ENCODE results near the gene PAPPA.

The PAPPA gene

DNA sequence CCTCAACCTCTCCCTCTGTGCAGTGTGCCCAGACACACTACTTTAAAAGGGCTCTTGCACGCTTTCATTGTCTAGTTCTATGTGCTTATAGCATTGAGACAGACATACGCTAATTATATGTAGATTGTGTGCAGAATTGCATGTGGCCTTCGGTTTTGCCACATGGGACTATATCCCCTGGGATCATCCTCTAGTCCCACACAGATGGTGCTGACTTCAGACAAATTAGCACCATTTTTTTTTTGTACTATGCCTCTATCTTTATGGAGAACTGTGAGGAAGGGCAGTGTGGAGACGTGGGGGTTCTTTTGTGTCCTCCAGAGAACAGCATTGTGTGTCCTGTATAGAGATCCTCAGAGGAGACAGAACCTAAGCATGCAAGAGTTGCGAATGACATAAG is 29.3 kb downstream of the PAPPA start:
- no peak for DNase-seq
- Mint-ChIP-seq H3K27me3 (no peaks in the 10 kb centered on the region), H3K4me1 (no peaks in the 10 kb centered on the region), H3K9me3 (no peaks in the 10 kb centered on the region), H3K36me3 (no peaks in the 10 kb centered on the region), H3K4me3 (no peak overlapping the region), H3K27ac (no peak overlapping the region)
- CTCF ChIA-PET = no interaction called here

DNA sequence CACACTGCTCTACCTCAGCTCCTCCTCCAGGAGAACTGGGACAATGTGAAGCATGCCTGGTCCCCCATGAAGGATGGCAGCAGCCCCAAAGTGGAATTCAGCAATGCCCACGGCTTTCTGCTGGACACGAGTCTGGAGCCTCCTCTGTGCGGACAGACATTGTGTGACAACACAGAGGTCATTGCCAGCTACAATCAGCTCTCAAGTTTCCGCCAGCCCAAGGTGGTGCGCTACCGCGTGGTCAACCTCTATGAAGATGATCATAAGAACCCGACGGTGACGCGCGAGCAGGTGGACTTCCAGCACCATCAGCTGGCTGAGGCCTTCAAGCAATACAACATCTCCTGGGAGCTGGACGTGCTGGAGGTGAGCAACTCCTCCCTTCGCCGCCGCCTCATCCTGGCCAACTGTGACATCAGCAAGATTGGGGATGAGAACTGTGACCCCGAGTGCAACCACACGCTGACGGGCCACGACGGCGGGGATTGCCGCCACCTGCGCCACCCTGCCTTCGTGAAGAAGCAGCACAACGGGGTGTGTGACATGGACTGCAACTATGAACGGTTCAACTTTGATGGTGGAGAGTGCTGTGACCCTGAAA is 34.1 kb downstream of the PAPPA start:
- no peak for DNase-seq
- CTCF ChIA-PET = no interaction called here
- Mint-ChIP-seq H3K27ac (no peak overlapping the region), H3K9me3 (no peaks in the 10 kb centered on the region), H3K4me1 (no peaks in the 10 kb centered on the region), H3K36me3 (no peaks in the 10 kb centered on the region), H3K27me3 (no peaks in the 10 kb centered on the region), H3K4me3 (no peak overlapping the region)

- no peaks in the 10 kb centered on the region for H3K9me3 Mint-ChIP-seq
- no peak overlapping the region for H3K4me3 Mint-ChIP-seq
- CTCF ChIA-PET = no interaction called here
- H3K36me3 Mint-ChIP-seq = no peaks in the 10 kb centered on the region
- H3K27ac Mint-ChIP-seq = no peak overlapping the region
- H3K4me1 Mint-ChIP-seq = no peaks in the 10 kb centered on the region
- no peaks in the 10 kb centered on the region for H3K27me3 Mint-ChIP-seq
- DNase-seq = no peak
Measured at GRCh38 chr9:116189683-116190082, 36.1 kb downstream of the PAPPA start.

- H3K36me3 Mint-ChIP-seq = no peaks in the 10 kb centered on the region
- H3K9me3 Mint-ChIP-seq = no peaks in the 10 kb centered on the region
- no peaks in the 10 kb centered on the region for H3K27me3 Mint-ChIP-seq
- no peak overlapping the region for H3K4me3 Mint-ChIP-seq
- no peak for DNase-seq
- H3K27ac Mint-ChIP-seq = no peak overlapping the region
- H3K4me1 Mint-ChIP-seq = no peaks in the 10 kb centered on the region
- CTCF ChIA-PET = no interaction called here
Measured at GRCh38 chr9:116190637-116191396, 37.2 kb downstream of the PAPPA start.

DNA sequence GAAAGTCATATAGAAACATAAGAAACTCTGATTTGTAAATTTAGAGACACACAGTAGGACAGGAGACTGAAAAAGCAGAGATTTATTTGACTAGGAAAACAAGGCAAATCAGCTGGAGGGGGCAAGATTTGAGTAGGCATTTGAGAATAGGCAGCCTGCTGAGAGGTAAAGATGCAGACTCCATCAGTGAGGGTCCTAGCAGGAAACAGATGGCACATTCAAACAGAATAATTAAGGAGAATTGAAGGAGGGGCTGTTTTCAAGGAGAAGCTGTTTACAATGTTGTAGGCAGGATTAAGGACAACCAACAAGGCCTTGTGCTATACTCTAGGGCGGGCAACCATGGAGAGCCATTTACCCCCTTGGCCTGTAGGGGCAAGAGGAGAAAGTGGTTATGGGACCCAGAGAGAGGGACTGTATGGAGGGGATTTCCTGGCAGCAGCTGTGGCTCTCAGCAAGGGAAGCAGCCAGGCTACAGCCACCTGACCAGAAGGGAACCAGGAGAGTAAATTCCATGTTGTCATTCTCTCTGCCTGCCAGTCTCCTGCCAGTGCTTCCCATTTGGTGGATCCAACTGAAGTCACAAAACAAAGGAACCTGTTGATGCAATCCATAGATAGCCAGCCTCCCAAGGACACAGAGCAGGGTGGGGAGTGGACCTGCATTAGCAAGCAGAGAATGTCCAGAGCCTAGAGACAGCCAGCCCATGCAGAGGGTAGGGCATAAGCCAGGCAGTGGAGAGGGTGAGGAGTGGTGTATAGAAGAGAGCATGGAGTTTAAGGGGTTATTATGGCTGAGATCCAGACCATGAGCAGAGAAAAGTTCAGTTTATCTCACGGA is 38.2 kb downstream of the PAPPA start:
- DNase-seq = no peak
- H3K36me3 Mint-ChIP-seq = no peaks in the 10 kb centered on the region
- no peak overlapping the region for H3K27ac Mint-ChIP-seq
- CTCF ChIA-PET = no interaction called here
- H3K4me1 Mint-ChIP-seq = no peaks in the 10 kb centered on the region
- no peak overlapping the region for H3K4me3 Mint-ChIP-seq
- no peaks in the 10 kb centered on the region for H3K9me3 Mint-ChIP-seq
- H3K27me3 Mint-ChIP-seq = no peaks in the 10 kb centered on the region

- DNase-seq = no peak
- Mint-ChIP-seq H3K27me3 (no peaks in the 10 kb centered on the region), H3K27ac (no peak overlapping the region), H3K9me3 (no peaks in the 10 kb centered on the region), H3K4me1 (no peaks in the 10 kb centered on the region), H3K36me3 (no peaks in the 10 kb centered on the region), H3K4me3 (no peak overlapping the region)
- CTCF ChIA-PET = no interaction called here
Measured at GRCh38 chr9:116193636-116194035, 40.0 kb downstream of the PAPPA start.

DNA sequence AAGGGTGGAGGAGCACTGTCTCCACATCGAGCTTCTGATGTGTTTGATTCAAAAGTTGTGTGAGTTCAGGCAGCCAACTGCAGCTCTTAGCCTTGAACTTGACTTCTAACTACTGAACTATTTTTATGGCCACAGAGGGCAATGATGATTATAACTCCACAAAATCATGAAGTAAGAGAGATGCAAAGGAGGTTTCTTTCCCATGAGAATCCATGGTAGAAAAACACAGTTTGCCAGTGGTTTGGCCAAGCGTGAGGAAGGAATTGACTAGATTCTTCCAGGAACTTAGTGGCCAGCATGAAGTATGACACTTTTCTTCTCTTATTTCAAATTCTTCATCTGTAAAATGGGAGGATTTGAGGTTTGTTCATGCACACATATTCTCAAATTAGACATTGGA is 43.2 kb downstream of the PAPPA start:
- H3K4me1 Mint-ChIP-seq = no peaks in the 10 kb centered on the region
- H3K27me3 Mint-ChIP-seq = no peaks in the 10 kb centered on the region
- CTCF ChIA-PET = no interaction called here
- H3K9me3 Mint-ChIP-seq = no peaks in the 10 kb centered on the region
- no peak overlapping the region for H3K4me3 Mint-ChIP-seq
- H3K36me3 Mint-ChIP-seq = no peaks in the 10 kb centered on the region
- DNase-seq = no peak
- no peak overlapping the region for H3K27ac Mint-ChIP-seq

GRCh38 chr9:116198344-116198743 is 44.8 kb downstream of the PAPPA start:
- Mint-ChIP-seq H3K4me1 (no peaks in the 10 kb centered on the region), H3K4me3 (no peak overlapping the region), H3K27ac (no peak overlapping the region), H3K9me3 (no peaks in the 10 kb centered on the region), H3K27me3 (no peaks in the 10 kb centered on the region), H3K36me3 (no peaks in the 10 kb centered on the region)
- no peak for DNase-seq
- CTCF ChIA-PET = no interaction called here

- CTCF ChIA-PET = no interaction called here
- no peak for DNase-seq
- Mint-ChIP-seq H3K9me3 (no peaks in the 10 kb centered on the region), H3K4me3 (no peak overlapping the region), H3K27ac (no peak overlapping the region), H3K36me3 (no peaks in the 10 kb centered on the region), H3K4me1 (no peaks in the 10 kb centered on the region), H3K27me3 (no peaks in the 10 kb centered on the region)
Measured at GRCh38 chr9:116202219-116202912, 48.8 kb downstream of the PAPPA start.

DNA sequence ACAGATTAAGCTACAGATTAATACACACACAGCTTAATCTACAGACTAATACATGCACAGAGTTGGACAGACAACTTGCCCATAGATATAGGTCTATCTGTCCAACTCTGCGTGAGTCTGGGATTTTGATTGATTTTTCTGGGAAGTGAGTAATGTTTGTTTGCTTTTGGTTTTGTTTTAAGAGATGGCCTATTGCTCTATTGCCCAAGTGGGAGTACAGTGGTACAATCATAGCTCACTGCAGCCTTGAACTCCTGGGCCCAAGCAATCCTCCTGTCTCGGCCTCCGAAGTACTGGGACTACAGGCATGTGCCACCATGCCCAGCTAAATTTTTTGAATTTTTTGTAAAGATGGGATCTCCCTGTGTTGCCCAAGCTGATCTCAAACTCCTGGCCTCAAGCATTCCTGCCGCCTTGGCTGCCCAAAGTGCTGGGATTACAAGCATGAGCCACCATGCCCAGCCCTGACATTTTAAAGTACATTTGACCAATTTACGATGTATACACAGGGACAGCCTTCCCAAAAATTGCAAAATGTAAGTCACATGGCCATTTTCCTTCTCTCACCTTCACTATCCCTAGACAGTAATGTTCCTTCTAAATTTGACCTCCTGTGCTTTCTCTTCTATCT is 50.8 kb downstream of the PAPPA start:
- H3K36me3 Mint-ChIP-seq = no peaks in the 10 kb centered on the region

GRCh38 chr9:116207371-116208111 is 54.0 kb downstream of the PAPPA start:
- no peaks in the 10 kb centered on the region for H3K36me3 Mint-ChIP-seq
- DNase-seq = no peak
- H3K27ac Mint-ChIP-seq = no peak overlapping the region

More for the DNA sequence above, 50.8 kb downstream of the PAPPA start:
- CTCF ChIA-PET = interaction anchor here (0.5 kb wide), 1 partner anchor 385 kb away, joined by 4 read pairs; no protein-coding TSS in a partner anchor
- no peak overlapping the region for H3K27ac Mint-ChIP-seq
- H3K4me3 Mint-ChIP-seq = no peak overlapping the region
- no peaks in the 10 kb centered on the region for H3K4me1 Mint-ChIP-seq
- H3K27me3 Mint-ChIP-seq = no peaks in the 10 kb centered on the region
- H3K9me3 Mint-ChIP-seq = no peaks in the 10 kb centered on the region
- no peak for DNase-seq

DNA sequence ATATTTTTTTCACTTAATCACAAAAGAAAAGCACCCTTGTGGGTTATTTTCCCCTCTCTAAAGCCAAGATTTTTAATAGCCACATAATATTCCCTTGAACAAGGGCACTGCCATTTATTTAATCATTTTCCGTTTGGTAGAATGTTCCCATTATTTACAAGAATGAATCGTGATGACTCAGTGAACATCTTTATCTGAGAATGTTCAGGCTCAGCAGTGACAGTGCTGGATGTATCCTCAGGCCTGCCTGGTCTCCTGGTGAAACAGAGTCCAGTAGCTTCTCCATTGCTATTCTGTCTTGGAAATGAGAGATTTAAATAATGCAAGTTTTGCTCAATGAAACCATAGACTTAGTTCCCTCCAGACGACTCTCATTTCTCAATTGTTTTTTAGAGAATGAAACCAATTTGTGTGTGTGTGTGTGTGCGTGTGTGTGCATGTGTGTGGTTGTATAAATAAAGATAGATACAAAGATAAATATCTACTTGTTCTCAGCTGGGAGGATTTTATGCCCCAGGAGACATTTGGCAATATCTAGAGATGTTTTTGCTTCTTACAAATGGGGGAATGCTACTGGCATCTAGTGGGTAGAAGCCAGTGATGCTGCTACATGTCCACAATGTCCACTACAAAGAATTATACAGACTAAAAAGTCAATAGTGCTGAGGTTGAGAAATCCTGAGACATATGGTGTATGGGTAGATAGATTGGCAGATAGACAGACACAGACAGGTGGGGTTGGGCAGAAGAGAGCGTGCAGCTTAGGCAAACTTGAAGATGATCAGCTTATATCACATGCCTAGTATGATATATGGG is 55.0 kb downstream of the PAPPA start:
- H3K36me3 Mint-ChIP-seq = no peaks in the 10 kb centered on the region
- no peak overlapping the region for H3K4me3 Mint-ChIP-seq
- H3K4me1 Mint-ChIP-seq = no peaks in the 10 kb centered on the region
- no peak overlapping the region for H3K27ac Mint-ChIP-seq
- DNase-seq = no peak
- no peaks in the 10 kb centered on the region for H3K27me3 Mint-ChIP-seq
- H3K9me3 Mint-ChIP-seq = no peaks in the 10 kb centered on the region
- CTCF ChIA-PET = no interaction called here

More at GRCh38 chr9:116207371-116208111, 54.0 kb downstream of the PAPPA start:
- no peaks in the 10 kb centered on the region for H3K4me1 Mint-ChIP-seq
- CTCF ChIA-PET = no interaction called here
- H3K27me3 Mint-ChIP-seq = no peaks in the 10 kb centered on the region
- H3K9me3 Mint-ChIP-seq = no peaks in the 10 kb centered on the region
- H3K4me3 Mint-ChIP-seq = no peak overlapping the region

Data from activated naive CD4-positive, alpha-beta T cell treated with anti-CD3 and anti-CD28 coated beads, Interleukin-2, amount 10 ng/mL, durations not matched to agents 7 days and 5 days (primary cell).